Colonic mucosa (tissue), 4 donors: ENCODE data around the gene B3GNT5. TPM values are rescaled to one million over a fixed set of nuclear protein-coding genes. Genes with fewer than 3 reads are reported as not detected.

Experiments
- DNase-seq: peaks from one replicate; pipeline ENCODE4 v3.0.0-alpha.2; 2020
- H3K27ac ChIP-seq: fragments of 200-600 bp; one replicate; pipeline ENCODE4 v1.8.0; 2021
- H3K27me3 ChIP-seq: fragments of 200-600 bp; one replicate; pipeline ENCODE4 v1.8.0; 2021
- H3K36me3 ChIP-seq: fragments of 200-600 bp; one replicate; pipeline ENCODE4 v1.8.0; 2021
- H3K4me1 ChIP-seq: fragments of 200-600 bp; one replicate; pipeline ENCODE4 v1.8.0; 2021; ENCODE audit warnings: mild to moderate bottlenecking
- H3K4me3 ChIP-seq: fragments of 200-600 bp; one replicate; pipeline ENCODE4 v1.8.0; 2021
- H3K9ac ChIP-seq, 2 donors: one replicate each; pipeline ENCODE4 v1.7.0; 2013; ENCODE audit warnings: control low read depth in 2 of 2, low read depth in 2 of 2, low read length in 2 of 2
- H3K9me3 ChIP-seq: fragments of 200-600 bp; one replicate; pipeline ENCODE4 v1.8.0; 2021
- CTCF ChIP-seq: fragments of 200-600 bp; IDR thresholded peaks from one replicate; pipeline ENCODE4 v1.8.0; 2022; ENCODE audit warnings: antibody characterized with exemption, mild to moderate bottlenecking
- intact Hi-C: fragments of 100-400 bp; cut with DNase I; formaldehyde crosslinking; loops from one replicate; pipeline ENCODE4 v1.14.1; 2022
- total RNA-seq, 2 donors: library from RNA; stranded (reverse); fragmentation: NEBNext Ultra II Directional in 1 of 2; extraction: Animal tissue kit (Norgen Biotek cat#: 25700) in 1 of 2; gene quantifications; one replicate each; pipeline ENCODE4 v1.2.1, GENCODE V29; 2021
- donor health status: healthy.
- donor health status: DM: no; HTN: no; CAD: no.
- donor health status: DM: no; HTN: no; CAD: no.

Gene B3GNT5
- total RNA-seq, 2 donors from 2014 or later, result 43.1 to 108 TPM

GRCh38 chr3:183210862-183211341 is 42.2 kb upstream of the B3GNT5 start:
- Histone ChIP-seq H3K9ac (no peak overlapping the region), H3K4me1 (no peaks in the 10 kb centered on the region), H3K27ac (peak overlapping the region; percentile 32), H3K36me3 (no peaks in the 10 kb centered on the region), H3K27me3 (no peaks in the 10 kb centered on the region), H3K9me3 (no peaks in the 10 kb centered on the region), H3K4me3 (no peak overlapping the region)
- DNase-seq, result no peak
- no peak for TF ChIP-seq CTCF
- intact Hi-C loops, result no loop called here

DNA sequence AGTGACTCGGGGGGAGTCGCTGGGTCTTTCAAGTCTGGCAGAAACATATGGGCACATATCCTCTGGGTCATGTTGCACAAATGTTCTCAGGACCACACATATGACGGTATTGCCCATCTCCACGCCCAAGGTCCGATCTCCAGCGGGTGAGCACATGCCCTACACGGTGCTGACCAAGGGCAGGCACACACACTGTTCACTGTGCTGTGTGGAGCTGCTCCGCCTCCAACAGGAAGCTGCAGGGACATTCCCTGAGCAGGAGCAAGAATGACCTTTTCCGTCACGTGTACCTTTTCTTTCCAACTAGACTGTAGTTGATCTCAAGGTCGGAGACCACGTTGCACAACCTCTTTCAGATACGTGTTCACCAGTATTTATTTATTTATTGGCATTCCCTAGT is 41.7 kb upstream of the B3GNT5 start:
- Histone ChIP-seq H3K36me3 (no peaks in the 10 kb centered on the region), H3K4me3 (no peak overlapping the region), H3K9me3 (no peaks in the 10 kb centered on the region), H3K9ac (no peak overlapping the region), H3K27me3 (no peaks in the 10 kb centered on the region), H3K27ac (peak overlapping the region; percentile 13), H3K4me1 (no peaks in the 10 kb centered on the region)
- TF ChIP-seq CTCF, result no peak
- no peak for DNase-seq
- intact Hi-C loops, result no loop called here

DNA sequence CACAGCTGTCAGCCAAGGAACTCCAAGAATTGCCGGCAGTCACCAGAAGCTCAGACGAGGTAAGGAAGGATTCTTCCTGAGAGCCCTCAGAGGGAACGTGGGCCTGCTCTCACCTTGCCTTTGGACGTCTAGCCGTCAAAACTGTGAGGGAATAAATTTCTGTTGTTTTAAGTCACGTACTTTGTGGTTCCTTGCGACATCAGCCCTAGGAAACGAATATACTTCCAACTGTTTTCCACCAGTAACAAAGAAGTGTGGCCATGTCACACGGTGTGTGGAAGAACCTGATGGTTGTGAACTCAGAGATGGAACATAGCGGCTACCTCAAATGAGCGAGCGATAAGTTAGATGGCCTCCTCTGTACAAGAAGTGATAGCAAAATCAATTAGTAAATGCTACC is 41.0 kb upstream of the B3GNT5 start:
- Histone ChIP-seq H3K4me3 (no peak overlapping the region), H3K9ac (no peak overlapping the region), H3K36me3 (no peaks in the 10 kb centered on the region), H3K27me3 (no peaks in the 10 kb centered on the region), H3K4me1 (no peaks in the 10 kb centered on the region), H3K9me3 (no peaks in the 10 kb centered on the region), H3K27ac (no peak overlapping the region)
- intact Hi-C loops, result no loop called here
- TF ChIP-seq CTCF, result no peak
- DNase-seq, result no peak

GRCh38 chr3:183212565-183212964 is 40.5 kb upstream of the B3GNT5 start:
- H3K9ac ChIP-seq, result no peak overlapping the region
- intact Hi-C loops, result no loop called here

GRCh38 chr3:183213415-183214276 is 39.4 kb upstream of the B3GNT5 start:
- no peaks in the 10 kb centered on the region for H3K36me3 ChIP-seq
- no peak for TF ChIP-seq CTCF
- H3K9ac ChIP-seq, result no peak overlapping the region
- no peaks in the 10 kb centered on the region for H3K27me3 ChIP-seq
- no peak for DNase-seq
- H3K27ac ChIP-seq, result no peak overlapping the region
- no peak overlapping the region for H3K4me3 ChIP-seq
- no peaks in the 10 kb centered on the region for H3K4me1 ChIP-seq
- H3K9me3 ChIP-seq, result no peaks in the 10 kb centered on the region
- intact Hi-C loops, result no loop called here

More at GRCh38 chr3:183212565-183212964, 40.5 kb upstream of the B3GNT5 start:
- Histone ChIP-seq H3K4me1 (no peaks in the 10 kb centered on the region), H3K27ac (no peak overlapping the region), H3K36me3 (no peaks in the 10 kb centered on the region), H3K4me3 (no peak overlapping the region), H3K27me3 (no peaks in the 10 kb centered on the region), H3K9me3 (no peaks in the 10 kb centered on the region)
- DNase-seq, result no peak
- TF ChIP-seq CTCF, result no peak
